ENCODE results near the gene IL17RA.
A peak's percentile ranks its signal among the peaks of the same experiment; 100 is the strongest.
"Not testable (repeated sequence)": the region's sequence is repeated elsewhere in the genome, so short reads cannot be mapped to it uniquely, and the experiment has no call there.

IL17RA gene, protein sequence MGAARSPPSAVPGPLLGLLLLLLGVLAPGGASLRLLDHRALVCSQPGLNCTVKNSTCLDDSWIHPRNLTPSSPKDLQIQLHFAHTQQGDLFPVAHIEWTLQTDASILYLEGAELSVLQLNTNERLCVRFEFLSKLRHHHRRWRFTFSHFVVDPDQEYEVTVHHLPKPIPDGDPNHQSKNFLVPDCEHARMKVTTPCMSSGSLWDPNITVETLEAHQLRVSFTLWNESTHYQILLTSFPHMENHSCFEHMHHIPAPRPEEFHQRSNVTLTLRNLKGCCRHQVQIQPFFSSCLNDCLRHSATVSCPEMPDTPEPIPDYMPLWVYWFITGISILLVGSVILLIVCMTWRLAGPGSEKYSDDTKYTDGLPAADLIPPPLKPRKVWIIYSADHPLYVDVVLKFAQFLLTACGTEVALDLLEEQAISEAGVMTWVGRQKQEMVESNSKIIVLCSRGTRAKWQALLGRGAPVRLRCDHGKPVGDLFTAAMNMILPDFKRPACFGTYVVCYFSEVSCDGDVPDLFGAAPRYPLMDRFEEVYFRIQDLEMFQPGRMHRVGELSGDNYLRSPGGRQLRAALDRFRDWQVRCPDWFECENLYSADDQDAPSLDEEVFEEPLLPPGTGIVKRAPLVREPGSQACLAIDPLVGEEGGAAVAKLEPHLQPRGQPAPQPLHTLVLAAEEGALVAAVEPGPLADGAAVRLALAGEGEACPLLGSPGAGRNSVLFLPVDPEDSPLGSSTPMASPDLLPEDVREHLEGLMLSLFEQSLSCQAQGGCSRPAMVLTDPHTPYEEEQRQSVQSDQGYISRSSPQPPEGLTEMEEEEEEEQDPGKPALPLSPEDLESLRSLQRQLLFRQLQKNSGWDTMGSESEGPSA

DNA sequence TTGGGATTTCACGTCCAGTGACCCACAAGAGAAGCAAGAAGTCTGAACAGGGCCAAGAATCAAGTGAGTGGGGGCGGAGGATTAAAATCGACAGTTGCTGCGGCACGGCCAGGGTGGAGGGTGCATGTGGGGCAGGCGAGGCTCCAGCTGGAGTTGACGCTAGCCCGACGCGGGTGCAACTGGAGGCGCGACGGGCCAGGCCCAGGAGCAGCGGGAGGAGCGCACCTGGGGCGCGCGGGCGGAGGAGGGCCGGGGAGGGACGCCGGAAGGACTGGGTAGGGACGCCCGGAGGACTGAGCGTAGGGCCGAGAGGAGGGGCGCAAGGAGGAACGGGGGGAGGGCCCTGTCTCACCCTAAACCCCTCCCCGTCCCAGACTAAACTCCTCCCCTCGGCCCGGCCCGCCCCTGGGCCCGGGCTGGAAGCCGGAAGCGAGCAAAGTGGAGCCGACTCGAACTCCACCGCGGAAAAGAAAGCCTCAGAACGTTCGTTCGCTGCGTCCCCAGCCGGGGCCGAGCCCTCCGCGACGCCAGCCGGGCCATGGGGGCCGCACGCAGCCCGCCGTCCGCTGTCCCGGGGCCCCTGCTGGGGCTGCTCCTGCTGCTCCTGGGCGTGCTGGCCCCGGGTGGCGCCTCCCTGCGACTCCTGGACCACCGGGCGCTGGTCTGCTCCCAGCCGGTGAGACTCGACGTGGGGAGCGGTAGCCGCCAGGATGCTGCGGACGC, at the start of gene IL17RA:
Gene IL17RA, plus strand, starts transcription at position 447 of the 723 bp plus-strand sequence. Its CDS starts 92 bp downstream, at position 539.
- DNase-seq = peak; percentile 56

DNA sequence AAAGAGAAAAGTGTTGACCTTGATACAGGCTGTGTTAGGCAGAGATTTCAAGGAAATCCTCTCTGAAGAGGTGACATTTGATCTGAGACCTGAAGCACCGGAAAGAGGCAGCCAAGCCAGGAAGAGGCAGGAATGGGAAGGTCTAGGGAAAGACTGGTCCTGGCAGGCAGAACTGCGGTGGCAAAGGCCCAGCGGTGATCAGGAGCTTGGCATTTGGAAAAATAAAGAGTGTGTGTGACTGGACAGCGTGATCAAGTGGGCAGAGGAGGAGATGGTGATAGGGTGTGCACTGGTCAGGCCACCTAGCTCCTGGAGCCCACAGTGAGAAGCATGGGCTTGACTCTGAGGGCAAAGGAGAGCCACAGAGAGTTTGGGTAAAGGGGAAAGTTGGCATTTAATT, 49.6 kb upstream of the IL17RA start:
- DNase-seq = no peak

DNA sequence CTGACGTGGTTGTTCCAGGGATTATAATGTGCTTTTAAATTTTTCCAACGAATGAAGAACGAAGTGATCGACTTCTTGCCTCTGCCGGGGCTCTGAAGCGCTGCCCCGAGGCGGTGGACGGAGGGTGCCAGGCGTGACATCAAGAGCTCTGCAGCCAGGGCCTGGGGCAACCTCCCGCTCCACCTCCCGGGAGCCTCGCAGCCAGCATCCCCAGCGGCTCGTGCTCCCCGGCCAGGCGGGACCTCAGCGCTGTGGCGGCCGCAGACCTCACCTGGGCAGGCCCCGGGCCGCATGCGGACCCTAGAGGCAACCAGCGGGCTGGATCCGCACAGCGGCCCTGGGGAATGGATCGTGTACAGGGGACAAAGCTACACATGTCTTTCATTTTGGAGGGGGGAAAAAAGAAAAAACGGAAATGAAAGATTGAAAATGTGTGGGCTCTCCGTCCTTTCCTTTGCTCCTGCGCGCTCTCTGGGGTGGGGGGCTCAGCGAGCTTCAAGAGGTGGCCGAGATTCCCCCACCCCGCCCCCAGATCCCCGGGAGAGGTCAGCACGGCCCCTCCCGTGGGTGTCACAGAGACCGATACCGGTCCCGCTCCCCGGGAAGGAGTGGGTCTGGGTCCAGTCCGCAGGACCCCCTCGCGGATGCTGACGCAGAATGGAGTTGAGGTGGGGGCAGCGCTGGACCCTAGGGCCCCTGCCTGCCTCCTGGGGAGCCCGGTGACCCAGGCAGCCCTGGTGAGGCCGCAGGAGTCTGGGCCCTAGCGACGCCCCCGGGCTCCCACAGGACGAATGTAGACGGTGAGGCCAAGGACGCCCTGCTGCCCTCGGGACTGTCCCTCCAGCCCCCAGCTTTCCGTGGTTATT, 48.6 kb upstream of the IL17RA start:
- not testable (repeated sequence) for DNase-seq

DNA sequence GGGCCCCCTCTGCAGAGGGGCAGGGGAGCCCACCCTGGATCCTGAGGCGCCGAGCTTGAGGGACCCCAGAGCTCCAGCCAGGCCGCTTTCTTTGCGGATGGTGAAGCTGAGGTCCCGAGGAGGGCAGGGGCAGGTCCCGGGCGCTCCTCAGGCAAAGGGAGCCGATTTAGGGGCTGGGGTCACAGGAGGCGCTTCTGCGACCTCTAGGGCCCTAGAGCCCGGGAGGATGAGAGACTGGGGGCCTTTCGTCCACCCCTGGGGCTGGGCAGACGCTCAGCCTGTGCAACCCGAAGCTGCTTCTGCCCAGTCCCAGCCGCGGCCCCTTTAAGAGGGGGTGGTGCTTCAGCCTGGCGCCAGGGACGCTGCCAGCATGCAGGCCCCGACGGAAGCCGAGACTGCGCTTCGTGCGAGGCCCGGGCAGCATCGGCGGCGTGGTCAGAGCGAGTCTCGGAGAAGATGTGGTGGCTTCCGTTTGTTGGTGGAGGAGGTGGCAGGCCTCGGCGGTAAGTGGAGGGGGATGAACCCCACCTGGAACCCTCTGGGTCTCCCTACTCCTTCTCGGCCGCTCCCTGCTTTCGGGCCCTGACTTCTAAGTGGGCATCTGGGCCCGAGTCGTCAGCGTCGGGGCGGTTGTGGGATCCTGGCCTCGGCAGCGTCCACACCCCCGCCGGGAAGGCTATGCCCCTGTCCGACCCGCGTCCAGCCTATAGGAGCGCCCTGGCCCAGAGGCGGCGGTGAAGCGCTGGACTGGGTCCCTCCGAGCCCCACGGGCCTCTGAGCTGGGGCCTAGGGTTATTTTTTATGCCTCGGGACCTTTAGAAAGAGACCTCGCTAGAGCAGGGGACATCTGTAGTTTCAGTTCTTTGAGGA, 47.7 kb upstream of the IL17RA start:
- not testable (repeated sequence) for DNase-seq

DNA sequence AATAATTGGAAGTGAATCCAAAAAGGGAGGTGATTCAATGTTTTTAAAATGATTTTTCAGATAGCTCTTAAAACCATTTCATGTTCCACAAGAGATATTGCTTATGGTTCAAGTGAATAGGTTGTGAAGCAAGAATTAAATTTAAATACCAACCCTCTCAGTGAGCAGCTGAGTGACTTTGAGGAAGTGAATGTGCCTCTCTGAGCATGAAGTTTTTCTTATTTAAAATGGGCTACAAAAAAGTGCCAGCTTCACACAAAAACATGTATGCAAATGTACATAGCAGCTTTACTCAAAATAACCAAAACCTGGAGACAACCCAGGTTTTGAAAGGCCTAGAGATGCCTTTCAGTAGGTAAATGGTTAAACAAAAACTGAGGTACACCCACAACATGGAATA, 41.3 kb upstream of the IL17RA start:
- no peak for DNase-seq

DNA sequence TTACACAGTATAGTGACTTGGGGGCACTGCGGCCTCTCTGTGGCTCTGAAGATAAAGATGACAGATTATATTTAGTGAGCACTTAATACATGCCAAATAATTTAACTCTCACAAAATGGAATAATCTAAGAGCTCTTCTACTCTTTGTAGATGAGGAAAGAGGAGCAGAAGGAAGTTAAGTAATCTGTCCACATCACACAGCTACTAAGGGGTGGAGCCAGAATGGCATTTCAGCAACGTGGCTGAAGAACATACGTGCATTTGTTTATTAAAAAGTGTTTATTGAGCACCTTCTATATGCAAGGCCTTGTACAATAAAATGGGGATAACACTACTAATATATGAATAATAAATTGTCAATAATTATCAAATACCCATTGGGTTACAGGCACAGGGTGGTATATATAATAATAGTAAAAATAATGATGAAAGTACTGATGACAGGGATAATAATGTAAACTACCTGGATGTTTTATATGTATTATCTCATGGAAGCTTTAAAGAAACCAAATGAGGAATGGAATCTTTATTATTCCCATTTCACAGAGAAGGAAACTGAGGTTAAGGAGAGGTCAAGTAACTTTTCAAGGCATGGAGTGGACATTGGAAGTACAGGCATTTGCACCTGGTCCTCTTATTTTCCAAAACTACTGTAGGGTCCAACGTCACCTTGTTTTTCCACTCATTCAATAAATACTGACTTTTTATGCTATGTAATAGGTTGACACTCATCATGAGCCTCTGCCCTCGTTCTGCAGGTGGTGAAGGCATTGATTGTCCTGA, 38.0 kb upstream of the IL17RA start:
- DNase-seq = no peak

DNA sequence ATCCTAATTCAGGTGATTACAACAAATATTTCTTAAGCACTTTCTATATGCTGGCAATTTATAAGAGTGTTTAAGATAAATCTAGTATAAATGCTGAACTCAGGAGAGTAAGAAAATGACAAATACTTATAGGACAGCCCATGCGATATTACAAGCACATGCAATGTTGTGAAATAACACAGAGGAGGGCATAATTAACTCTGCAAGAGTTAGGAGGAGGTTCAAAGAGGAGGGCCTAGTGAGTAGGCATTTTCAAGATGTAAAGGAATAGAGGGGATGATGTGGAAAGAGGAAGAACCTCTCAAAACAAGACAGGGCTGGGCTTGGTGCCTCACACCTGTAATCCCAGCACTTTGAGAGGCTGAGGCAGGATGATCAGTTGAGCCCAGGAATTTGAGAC, 37.1 kb upstream of the IL17RA start:
- no peak for DNase-seq

DNA sequence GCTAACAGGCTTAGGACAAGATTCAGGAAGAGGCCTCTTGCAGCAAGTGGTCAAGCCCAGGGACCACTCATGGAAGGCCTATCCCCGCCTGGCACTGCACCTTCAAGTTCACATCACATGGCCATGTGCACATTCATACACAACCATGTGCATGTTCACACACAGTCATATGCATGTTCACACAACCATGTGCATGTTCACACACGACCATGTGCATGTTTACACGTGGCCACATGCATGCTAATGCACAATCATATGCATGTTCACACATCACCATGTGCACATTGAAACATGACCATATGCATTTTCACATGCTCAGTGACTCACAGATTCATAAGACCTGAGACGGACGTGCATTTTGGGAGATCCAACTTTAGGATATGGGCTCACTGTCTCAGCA, 28.7 kb upstream of the IL17RA start:
- no peak for DNase-seq

DNA sequence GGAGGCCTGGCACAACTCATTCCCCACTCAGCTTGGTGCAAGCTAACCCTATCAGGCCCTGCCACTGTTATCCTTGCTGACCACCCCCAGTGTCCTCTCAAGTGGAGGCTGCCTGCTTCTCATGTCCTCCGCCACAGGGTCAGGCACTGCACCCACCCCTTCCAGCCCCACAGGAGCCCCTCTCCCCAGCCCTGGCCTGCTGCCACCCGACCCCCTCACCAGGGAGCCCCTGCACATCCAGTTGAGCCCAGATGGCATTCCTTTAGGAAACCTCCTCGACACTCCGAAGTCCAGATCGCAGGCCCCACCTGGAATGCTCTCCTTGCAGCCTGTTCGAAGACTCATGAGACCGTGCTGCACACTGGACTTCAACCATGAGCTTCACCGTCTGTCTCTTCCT, 28.0 kb upstream of the IL17RA start:
- DNase-seq = no peak

DNA sequence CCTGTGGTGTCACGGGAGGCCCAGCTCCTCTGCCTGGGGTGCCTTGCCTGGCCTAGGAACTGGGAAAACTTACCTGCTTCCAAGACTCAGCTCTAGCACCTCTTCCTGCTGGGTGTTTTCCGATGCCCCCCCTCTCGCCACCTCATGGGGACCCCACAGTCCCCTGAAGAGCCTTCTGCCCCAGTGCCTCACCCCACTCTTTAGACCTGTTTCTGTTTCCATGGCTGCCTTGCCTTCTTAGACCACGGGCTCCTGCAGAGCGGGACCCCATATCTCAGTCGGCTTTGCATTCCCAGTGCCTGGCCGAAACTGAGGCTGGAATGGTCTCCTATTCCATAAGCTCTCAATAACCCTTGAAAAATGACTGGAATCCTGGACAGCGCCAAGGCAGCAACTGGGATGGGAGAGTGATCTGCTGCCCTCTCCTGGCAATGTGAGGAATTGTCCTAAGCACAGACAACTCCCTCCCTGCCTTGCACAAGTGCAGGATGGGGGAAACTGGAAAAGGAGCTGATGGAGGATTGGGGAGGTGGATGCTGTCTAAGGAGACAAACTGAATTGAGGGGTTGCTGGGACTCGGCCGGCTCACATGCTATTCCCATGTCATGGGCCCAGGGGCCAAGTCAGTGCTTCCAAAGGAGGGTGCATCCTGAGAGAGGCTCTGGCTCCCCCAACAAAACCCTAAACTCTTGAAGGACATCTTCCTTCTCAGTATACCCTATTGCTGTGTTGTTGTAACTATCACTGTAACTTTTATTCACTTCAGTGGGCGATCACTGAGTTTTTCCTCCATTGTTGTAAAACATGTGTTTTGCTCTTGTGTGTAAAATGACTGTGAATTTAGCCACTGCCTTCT, 26.6 kb upstream of the IL17RA start:
- DNase-seq = peak; percentile 8

DNA sequence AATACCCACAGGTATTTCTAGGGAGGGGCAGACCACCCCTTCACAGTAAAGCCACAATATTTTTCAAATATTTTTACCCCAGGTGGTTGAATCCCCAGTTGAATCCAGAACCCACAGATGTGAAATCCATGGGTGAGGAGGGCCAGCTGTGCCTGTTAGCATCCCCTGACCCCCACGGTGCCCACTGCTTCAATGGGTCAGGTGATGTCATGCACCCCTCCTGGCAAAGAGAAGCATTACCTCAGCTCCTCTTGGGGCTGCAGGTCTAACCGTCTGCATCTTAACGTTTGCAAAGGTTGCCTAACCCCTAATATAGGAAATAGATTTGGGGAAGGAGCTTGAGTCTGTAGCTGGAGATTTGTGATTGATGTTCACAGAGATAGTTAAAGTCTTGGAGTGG, 24.7 kb upstream of the IL17RA start:
- no peak for DNase-seq

DNA sequence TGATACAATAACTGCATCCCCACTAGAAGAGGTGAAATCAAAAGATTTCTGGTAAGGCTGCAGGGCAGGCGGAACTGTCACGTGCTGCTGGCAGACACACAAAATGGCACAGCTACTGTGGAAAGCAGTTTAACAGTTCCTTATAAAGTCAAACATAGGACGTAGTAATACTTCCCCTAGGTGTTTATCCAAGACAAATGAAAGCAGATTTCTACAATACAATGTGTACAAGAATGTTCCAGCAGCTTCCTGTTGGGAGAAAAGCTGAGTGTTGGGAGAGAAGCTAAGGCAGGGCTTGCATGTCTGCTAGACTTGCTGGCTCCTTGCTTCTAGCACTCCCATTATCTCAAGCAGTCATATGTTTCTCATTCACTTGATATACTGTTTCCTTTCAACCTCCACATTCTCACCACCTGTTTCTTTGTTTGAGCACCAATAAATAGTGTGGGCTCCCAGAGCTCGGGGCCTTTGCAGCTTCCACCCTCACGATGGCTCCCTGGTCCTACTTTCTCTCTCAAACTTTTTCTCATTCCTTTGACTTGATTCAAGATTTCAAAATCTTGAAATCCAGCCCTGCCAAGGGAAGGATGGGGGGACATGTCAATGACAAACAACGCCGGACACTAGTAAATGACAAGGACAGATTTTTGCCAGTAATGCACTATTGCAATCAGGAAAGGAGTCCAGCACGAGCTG, 21.2 kb upstream of the IL17RA start:
- no peak for DNase-seq

DNA sequence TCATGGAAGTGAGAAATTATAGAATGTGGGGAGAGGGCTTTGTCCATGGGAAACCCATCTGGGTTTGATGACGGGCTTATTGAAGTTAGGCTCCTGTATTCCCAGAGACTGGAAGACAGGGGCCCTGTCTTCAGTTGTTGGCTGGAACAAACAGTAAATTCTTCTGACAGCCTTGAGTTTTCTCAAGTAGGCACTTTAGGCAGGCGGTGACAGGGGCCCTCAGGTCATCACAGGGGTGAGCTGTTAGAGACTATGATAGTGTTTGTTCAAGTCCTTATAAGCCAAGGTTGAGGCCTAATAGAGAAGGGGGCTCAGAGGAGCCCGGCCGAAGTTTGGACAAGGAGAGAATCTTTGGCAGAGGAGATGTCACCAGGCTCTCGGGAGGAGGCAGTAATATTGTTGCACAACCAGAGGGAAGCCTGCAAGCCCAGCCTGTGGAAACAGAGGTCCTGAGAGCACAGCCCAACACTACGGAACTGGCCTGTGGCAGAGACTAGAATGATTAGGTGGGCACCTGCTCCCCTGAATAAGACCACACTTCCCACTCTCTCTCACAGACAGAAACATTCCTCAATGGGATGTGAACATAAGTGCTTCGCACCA, 20.2 kb upstream of the IL17RA start:
- DNase-seq = no peak

DNA sequence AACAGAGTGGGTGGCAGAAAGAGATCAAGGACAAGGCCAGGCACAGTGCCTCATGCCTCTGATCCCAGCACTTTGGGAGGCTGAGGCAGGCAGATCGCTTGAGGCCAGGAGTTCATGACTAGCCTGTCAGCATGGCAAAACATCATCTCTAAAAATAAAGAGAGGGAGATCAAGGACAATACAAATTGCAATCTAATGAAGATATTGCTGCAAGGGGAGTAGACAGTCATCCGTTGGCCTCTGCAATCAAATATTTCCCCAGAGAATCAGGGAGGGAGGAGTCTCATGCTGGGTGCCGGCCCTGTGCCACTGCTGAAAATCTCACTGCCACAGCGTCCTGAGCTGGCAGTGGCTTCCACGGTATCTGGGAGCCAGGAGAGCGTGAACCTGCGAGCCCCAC, 19.4 kb upstream of the IL17RA start:
- DNase-seq = no peak

DNA sequence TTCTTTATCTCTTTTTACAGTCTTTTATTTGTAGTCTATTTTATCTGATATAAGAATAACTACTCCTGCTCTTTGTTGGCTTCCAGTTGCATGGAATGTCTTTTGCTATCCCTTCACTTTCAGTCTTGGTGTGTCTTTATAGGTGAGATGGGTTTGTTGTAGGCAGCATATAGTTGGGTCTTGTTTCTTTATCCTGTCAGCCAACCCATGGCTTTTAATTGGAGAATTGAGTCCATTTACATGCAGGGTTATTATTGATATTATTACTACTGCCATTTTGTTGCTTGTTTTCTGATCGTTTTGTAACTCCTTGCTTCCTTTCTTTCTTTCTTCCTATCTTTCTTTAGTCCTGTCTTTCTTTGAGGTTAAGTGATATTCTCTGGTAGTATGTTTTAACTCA, 11.9 kb upstream of the IL17RA start:
- DNase-seq = no peak

DNA sequence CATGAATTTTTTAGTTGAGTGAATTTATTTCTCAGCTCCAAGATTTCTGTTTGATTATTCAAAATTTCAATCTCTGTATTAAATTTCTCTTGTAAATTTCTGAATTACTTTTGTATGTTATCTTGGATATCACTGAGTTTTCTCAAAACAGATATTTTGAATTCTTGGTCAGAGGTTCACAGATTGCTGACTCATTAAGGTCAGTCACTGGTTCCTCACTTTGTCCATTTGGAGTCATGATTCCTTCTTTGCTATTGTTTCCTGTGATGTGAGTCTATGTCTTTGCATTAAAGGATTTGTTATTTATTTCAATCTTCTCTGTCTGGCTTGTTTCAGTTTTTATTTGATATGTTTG, 10.2 kb upstream of the IL17RA start:
- DNase-seq = no peak

DNA sequence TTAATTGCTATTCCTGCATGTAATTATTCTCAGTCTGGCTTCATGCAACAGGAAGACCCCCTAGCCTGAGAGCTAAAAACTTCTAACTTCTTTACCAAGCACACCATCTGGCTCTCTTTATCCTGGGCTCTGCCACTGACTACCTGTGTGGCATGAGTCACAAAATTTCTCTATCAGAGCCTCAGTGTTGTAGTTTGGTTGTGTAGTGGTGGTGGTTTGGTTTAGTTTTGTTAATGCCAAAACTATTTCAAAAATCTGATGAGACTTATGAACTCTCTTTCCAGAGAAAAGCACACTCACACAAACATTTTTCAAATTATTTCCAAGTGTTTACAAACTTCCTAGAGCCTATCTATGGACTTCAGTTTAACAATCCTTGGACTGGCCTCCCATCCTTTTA, 7.5 kb upstream of the IL17RA start:
- peak; percentile 71 for DNase-seq

DNA sequence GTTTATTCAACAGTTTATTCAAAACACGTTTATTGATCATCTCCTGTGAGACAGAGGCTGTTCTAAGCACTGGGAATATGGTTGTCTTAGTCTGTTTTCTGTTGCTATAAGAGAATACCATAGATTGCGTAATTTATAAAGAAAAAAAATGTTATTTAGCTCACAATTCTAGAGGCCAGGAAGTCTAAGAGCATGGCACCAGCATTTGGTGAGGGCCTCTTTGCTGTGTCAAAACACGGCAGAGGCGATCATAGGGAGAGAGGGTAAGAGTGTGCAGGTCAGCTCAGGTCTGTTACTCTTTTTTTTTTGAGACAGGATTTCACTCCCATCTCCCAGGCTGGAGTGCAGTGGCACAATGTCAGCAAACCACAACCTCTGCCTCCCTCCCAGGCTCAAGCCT, 5.2 kb upstream of the IL17RA start:
- DNase-seq = no peak

DNA sequence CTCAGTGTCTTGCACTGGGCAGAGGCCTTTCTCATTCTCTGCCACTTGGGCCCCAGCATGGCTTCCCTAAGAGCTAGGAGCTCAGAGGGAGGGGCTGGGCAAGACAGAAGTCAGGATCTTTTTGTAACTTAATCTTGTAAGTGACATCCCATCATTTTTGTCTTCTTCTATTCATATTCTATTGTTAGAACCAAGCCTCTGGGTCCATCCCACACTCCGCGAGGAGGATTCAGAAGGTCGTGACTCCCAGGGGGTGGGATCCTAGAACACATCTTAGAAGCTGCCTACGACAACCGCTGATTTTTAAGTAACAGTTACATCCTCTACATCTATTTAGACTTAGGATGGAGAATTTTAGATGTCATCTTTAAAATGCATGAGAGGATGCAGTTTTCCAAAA, 1.5 kb upstream of the IL17RA start:
- DNase-seq = no peak

Measured in NCI-H226 (cell line).